HepG2 (cell line): ENCODE measurements around the gene NUDCD2. TPM values are rescaled to one million over a fixed set of nuclear protein-coding genes. Genes with fewer than 3 reads are reported as not detected.

Experiments
- HMGXB4 ChIP-seq, 2 experiments: sonication (generic) in 1 of 2; formaldehyde crosslinking in 1 of 2; IDR thresholded peaks; 2 replicates each; pipeline versions ENCODE4 v1.4.0 to v1.6.1; 2018 to 2020; ENCODE audit warnings: missing genetic modification reagents in 2 of 2, borderline replicate concordance in 1 of 2, low read depth in 1 of 2, mild to moderate bottlenecking in 1 of 2, missing biosample characterization in 1 of 2
- IRF2 ChIP-seq: IDR thresholded peaks from 2 replicates; pipeline ENCODE4 v1.6.1; 2018; ENCODE audit warnings: missing genetic modification reagents, missing compliant biosample characterization
- NKX3-1 ChIP-seq: sonication (generic); formaldehyde crosslinking; IDR thresholded peaks from 2 replicates; pipeline ENCODE4 v1.5.0; 2020; ENCODE audit warnings: missing genetic modification reagents
- PITX1 ChIP-seq: sonication (generic); formaldehyde crosslinking; IDR thresholded peaks from 2 replicates; pipeline ENCODE4 v1.5.1; 2020; ENCODE audit warnings: mild to moderate bottlenecking, missing genetic modification reagents
- RFX3 ChIP-seq: IDR thresholded peaks from 2 replicates; pipeline ENCODE4 v1.6.1; 2016; ENCODE audit warnings: missing biosample characterization, missing genetic modification reagents
- SCMH1 ChIP-seq: sonication (generic); formaldehyde crosslinking; IDR thresholded peaks from 2 replicates; pipeline ENCODE4 v1.9.0; 2021; ENCODE audit warnings: missing genetic modification reagents, mild to moderate bottlenecking, borderline replicate concordance
- SP1 ChIP-seq, 2 experiments: fragments of 450-650 bp in 1 of 2; sonication (generic) in 1 of 2; formaldehyde crosslinking in 1 of 2; IDR thresholded peaks; 2 replicates each; pipeline versions ENCODE4 v1.4.0 to v1.6.1; 2016 to 2020; ENCODE audit warnings: missing genetic modification reagents in 1 of 2
- STAG1 ChIP-seq: sonication (generic); formaldehyde crosslinking; IDR thresholded peaks from 2 replicates; pipeline ENCODE4 v1.4.0; 2020; ENCODE audit warnings: missing genetic modification reagents
- YEATS4 ChIP-seq: sonication (generic); formaldehyde crosslinking; IDR thresholded peaks from 2 replicates; pipeline ENCODE4 v1.4.0; 2020; ENCODE audit warnings: missing genetic modification reagents, borderline replicate concordance
- ZNF124 ChIP-seq: sonication (generic); formaldehyde crosslinking; IDR thresholded peaks from 2 replicates; pipeline ENCODE4 v1.4.0; 2020; ENCODE audit warnings: missing genetic modification reagents
- ZNF251 ChIP-seq: sonication (generic); formaldehyde crosslinking; IDR thresholded peaks from 2 replicates; pipeline ENCODE4 v1.9.0; 2021; ENCODE audit warnings: mild to moderate bottlenecking, missing genetic modification reagents
- ZNF496 ChIP-seq: sonication (generic); formaldehyde crosslinking; IDR thresholded peaks from 2 replicates; pipeline ENCODE4 v1.8.1; 2023; ENCODE audit warnings: mild to moderate bottlenecking, moderate library complexity, missing genetic modification reagents; ENCODE audit not compliant: insufficient replicate concordance
- ZNF572 ChIP-seq: sonication (generic); formaldehyde crosslinking; IDR thresholded peaks from 2 replicates; pipeline ENCODE4 v1.5.1; 2020; ENCODE audit warnings: mild to moderate bottlenecking, missing genetic modification reagents
- ZSCAN25 ChIP-seq: sonication (generic); formaldehyde crosslinking; IDR thresholded peaks from 2 replicates; pipeline ENCODE4 v1.8.0; 2022; ENCODE audit warnings: mild to moderate bottlenecking, missing genetic modification reagents
- polyA plus RNA-seq, 8 experiments: library from polyadenylated mRNA; depleted of rRNA in 3 of 8; stranded (reverse) in 7 of 8; unstranded in 1 of 8; fragments of >200 nt; fragmentation: Illumina TruSeq in 4 of 8; extraction: Trizol in 4 of 8; gene quantifications; 2 replicates each; pipeline versions ENCODE4 v1.2.1 to v1.2.3, GENCODE V29; 2011 to 2016; ENCODE audit warnings: low read depth in 4 of 8, missing spikeins in 1 of 8, mixed read lengths in 1 of 8; ENCODE audit not compliant: insufficient read depth in 1 of 8
- total RNA-seq, 5 experiments: library from RNA; depleted of rRNA; stranded (reverse); fragments of >200 nt; fragmentation: Illumina TruSeq; extraction: Trizol; gene quantifications; 2 replicates each; pipeline ENCODE4 v1.2.3, GENCODE V29; 2016; ENCODE audit warnings: low read depth in 1 of 5
- TF ChIP-seq, protein P1 (sequence below), 2 experiments: IDR thresholded peaks; 2 replicates each; pipeline ENCODE4 v1.6.1; 2011 to 2012; ENCODE audit warnings: low read length in 2 of 2, borderline replicate concordance in 1 of 2, low read depth in 1 of 2, mild to moderate bottlenecking in 1 of 2, moderate library complexity in 1 of 2
- TF ChIP-seq, protein P2 (sequence below): sonication (generic); formaldehyde crosslinking; IDR thresholded peaks from 2 replicates; pipeline ENCODE4 v1.5.1; 2020; ENCODE audit warnings: missing genetic modification reagents, mild to moderate bottlenecking, borderline replicate concordance
- TF ChIP-seq, protein P3 (sequence below): IDR thresholded peaks from 2 replicates; pipeline ENCODE4 v1.6.1; 2012; ENCODE audit warnings: inconsistent platforms

Gene NUDCD2
- total and polyA plus RNA-seq, 2 of the 13 experiments (the other 11 are each of a cell fraction or from before 2014, with no cell fraction given) = 14.8 to 39.2 TPM

DNA sequence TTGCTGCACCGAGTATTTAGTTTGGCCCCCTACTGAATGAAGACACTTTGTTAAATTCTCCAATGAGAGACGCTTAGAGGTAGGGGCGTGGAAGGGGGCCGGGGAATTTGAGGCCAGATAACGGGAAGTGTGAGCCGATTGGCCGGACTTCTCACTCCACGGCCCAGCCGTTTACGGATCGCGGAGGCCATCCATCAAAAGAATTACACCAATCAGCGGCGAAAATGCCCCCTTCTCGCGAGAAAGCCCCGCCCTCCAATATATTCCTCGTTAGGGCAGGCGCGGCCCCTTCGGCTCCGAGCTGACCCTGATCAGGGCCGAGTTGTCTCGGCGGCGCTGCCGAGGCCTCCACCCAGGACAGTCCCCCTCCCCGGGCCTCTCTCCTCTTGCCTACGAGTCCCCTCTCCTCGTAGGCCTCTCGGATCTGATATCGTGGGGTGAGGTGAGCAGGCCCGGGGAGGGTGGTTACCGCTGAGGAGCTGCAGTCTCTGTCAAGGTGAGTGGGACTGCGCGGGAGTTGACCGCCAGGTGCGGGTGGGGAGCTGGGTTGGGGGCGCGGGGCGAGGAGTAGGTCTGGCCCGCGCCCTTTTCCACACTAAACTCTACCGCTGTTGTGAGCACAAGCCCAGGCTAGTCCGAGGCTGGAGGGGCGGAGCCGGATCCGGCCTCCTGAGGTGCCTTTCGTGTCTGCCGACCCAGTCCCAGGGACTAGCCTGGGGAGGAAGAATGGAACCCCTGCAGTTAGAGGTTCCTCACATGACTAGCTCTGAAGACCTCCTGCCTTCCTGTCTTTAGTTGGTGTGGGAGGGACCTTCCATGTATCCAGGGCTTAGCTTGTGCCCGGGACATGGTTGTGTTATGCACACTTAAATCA lies 22.4 kb downstream of the NUDCD2 start, which contains the start of gene CCNG1 (continued):
- TF ChIP-seq, protein P1, sequence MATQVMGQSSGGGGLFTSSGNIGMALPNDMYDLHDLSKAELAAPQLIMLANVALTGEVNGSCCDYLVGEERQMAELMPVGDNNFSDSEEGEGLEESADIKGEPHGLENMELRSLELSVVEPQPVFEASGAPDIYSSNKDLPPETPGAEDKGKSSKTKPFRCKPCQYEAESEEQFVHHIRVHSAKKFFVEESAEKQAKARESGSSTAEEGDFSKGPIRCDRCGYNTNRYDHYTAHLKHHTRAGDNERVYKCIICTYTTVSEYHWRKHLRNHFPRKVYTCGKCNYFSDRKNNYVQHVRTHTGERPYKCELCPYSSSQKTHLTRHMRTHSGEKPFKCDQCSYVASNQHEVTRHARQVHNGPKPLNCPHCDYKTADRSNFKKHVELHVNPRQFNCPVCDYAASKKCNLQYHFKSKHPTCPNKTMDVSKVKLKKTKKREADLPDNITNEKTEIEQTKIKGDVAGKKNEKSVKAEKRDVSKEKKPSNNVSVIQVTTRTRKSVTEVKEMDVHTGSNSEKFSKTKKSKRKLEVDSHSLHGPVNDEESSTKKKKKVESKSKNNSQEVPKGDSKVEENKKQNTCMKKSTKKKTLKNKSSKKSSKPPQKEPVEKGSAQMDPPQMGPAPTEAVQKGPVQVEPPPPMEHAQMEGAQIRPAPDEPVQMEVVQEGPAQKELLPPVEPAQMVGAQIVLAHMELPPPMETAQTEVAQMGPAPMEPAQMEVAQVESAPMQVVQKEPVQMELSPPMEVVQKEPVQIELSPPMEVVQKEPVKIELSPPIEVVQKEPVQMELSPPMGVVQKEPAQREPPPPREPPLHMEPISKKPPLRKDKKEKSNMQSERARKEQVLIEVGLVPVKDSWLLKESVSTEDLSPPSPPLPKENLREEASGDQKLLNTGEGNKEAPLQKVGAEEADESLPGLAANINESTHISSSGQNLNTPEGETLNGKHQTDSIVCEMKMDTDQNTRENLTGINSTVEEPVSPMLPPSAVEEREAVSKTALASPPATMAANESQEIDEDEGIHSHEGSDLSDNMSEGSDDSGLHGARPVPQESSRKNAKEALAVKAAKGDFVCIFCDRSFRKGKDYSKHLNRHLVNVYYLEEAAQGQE (IDR thresholded peaks at IDR 0.05; ENCODE audit: borderline replicate concordance in 1 of 2, low read depth in 1 of 2, low read length in 2 of 2) = peak in 1 of 2 experiments; percentile 73; a peak in 1 of 4 replicates
- no peak for TF ChIP-seq ZNF124
- TF ChIP-seq, protein P2, sequence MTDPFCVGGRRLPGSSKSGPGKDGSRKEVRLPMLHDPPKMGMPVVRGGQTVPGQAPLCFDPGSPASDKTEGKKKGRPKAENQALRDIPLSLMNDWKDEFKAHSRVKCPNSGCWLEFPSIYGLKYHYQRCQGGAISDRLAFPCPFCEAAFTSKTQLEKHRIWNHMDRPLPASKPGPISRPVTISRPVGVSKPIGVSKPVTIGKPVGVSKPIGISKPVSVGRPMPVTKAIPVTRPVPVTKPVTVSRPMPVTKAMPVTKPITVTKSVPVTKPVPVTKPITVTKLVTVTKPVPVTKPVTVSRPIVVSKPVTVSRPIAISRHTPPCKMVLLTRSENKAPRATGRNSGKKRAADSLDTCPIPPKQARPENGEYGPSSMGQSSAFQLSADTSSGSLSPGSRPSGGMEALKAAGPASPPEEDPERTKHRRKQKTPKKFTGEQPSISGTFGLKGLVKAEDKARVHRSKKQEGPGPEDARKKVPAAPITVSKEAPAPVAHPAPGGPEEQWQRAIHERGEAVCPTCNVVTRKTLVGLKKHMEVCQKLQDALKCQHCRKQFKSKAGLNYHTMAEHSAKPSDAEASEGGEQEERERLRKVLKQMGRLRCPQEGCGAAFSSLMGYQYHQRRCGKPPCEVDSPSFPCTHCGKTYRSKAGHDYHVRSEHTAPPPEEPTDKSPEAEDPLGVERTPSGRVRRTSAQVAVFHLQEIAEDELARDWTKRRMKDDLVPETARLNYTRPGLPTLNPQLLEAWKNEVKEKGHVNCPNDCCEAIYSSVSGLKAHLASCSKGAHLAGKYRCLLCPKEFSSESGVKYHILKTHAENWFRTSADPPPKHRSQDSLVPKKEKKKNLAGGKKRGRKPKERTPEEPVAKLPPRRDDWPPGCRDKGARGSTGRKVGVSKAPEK (CRISPR knock-in tag) = no peak
- TF ChIP-seq PITX1 (CRISPR knock-in tag) = no peak
- no peak for TF ChIP-seq RFX3 (CRISPR knock-in tag)
- no peak for TF ChIP-seq ZSCAN25
- TF ChIP-seq, protein P3, sequence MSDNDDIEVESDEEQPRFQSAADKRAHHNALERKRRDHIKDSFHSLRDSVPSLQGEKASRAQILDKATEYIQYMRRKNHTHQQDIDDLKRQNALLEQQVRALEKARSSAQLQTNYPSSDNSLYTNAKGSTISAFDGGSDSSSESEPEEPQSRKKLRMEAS = peak; percentile 64
- TF ChIP-seq ZNF251 (CRISPR knock-in tag) = no peak
- TF ChIP-seq NKX3-1 = 0 out of 2 replicates have a peak, but pooled peaks have one; percentile 1
- no peak for TF ChIP-seq ZNF572 (CRISPR knock-in tag)
- peak; percentile 55 for TF ChIP-seq IRF2 (CRISPR knock-in tag)
- no peak for TF ChIP-seq SCMH1 (CRISPR knock-in tag)
- no peak for TF ChIP-seq ZNF496 (CRISPR knock-in tag)
- no peak for TF ChIP-seq YEATS4
- TF ChIP-seq SP1 (IDR thresholded peaks at IDR 0.05) = no peak
- TF ChIP-seq SP1 (CRISPR knock-in tag; IDR thresholded peaks at IDR 0.05) = peak; percentile 53; the same call in 1 of the 2 replicates
- no peak for TF ChIP-seq STAG1
- peak; percentile 57 to 87; a peak in 3 of 4 replicates for TF ChIP-seq HMGXB4 (CRISPR knock-in tag; IDR thresholded peaks at IDR 0.05; ENCODE audit: borderline replicate concordance in 1 of 2, low read depth in 1 of 2)
